ENCODE measurements around the gene ADARB2.
"Not testable (repeated sequence)": the region's sequence is repeated elsewhere in the genome, so short reads cannot be mapped to it uniquely, and the experiment has no call there.

Gene ADARB2

DNA sequence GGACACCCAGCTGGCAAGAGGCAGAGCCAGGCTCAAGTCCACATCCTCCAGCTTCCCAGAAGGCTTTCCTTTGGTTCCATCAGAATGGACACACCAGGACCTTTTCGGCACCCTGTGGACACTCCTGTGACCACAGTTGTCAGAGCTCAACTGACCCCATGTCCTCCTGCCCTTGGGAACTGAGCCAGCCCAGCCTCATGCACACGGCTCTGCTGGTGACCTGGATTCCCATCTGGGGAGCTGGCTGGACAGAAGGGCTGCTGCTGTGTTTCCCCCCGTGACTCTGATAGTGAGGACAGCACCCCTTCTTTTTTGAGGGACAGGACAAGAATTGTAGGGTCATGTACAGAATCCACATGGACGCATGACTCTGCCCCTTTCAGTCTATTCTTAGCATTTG lies 392.0 kb downstream of the ADARB2 start:
- DNase-seq (ENCODE audit: low read depth): no peak

DNA sequence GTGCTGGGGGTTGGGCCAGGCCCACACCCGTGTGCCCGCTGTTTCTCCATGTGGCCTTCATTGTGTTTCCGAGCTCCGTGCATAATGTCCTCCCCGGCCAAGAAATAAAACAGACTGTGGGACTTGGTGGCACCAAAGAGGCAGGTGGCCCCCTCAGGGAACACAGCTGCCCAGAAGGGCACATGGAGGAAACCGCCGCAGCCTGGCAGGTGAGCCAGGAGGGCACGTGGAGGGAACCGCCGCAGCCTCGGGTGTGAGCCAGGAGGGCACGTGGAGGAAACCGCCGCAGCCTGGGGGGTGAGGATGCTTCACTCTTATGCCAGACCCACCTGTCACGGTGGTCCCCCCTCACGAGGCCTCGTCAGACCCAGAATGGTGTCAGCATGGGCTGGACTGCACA lies 392.5 kb downstream of the ADARB2 start:
- no peak for DNase-seq (ENCODE audit: low read depth)

DNA sequence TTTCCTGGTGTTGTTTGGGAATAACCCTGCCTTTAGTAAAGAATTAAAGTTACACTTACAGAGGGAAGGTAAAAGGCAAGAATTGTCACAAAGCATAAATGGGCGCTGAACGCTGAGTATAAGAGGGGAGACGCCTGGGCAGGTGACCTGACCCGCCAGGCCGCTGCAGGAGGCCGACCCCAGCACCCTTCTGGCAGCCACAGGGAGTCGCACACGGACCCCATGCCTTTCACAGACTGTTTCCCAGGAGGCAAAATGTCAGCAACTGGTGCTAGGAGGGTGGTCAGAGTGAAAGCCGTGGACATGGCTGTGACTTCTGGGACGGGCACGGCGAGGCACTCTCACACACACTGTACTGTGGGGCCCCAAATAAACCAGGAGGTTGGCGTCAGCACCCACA lies 392.9 kb downstream of the ADARB2 start:
- no peak for DNase-seq (ENCODE audit: low read depth)

DNA sequence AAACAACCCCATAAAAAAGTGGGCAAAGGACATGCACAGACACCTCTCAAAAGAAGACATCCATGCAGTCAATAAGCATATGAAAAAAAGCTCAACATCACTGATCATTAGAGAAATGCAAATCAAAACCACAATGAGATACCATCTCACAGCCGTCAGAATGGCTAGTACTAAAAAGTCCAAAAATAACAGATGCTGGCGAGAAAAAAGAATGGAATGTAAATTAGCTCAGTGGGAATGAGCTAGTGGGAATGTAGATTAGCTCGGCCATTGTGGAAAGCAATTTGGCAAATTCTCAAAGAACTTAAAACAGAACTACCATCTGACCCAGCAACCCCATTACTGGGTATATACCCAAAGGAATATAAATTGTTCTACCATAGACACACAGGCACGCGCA lies 394.1 kb downstream of the ADARB2 start:
- DNase-seq (ENCODE audit: low read depth): no peak

DNA sequence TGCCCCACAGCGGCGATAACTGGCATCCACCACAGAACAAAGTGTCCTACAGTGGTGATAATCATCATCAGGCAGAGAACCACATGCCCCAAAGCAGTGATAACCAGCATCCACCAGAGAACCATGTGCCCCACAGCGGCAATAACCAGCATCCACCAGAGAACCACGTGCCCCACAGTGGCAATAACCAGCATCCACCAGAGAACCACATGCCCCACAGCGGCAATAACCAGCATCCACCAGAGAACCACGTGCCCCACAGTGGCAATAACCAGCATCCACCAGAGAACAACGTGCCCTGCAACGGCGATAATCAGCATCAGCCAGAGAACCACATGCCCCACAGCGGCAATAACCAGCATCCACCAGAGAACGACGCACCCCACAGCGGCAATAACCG lies 396.3 kb downstream of the ADARB2 start:
- not testable (repeated sequence) for DNase-seq (ENCODE audit: low read depth)

DNA sequence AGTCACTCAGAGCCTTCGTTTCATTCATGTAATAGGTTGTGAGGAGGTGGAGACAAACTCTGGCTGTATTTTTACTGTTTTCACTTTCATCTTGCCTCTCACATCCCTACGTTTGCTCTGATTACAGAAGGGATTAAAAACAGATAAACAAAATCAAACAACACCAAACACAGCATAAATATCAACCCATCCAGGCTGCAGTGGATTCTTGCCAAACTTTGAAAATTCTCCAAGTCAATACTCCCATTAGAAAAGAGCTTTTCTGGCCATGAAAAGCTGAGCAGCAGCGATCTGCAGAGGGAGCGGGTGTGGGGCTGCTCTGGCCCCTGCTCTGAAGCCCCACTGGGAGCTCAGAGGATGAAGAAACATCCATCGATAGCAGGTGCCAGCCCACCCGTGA lies 397.9 kb downstream of the ADARB2 start:
- no peak for DNase-seq (ENCODE audit: low read depth)

DNA sequence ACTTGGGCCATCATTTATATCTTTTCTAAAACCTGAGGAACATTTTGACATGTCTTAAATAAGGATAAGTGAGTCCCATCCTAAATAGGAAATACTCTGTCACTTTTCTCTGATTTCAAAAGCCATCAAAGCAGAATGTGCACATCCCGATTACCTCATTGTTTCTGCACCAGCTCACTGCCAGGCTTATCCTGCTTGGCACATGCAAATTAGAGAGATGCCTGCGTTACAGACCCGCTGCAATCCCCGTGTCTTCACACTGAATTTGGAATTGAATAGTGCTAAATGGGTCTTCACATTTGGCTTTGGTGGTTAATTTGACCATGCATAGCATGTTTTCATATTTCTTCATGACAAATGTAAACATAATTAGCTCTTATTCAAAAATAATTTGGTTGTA lies 401.7 kb downstream of the ADARB2 start:
- DNase-seq (ENCODE audit: low read depth): no peak

DNA sequence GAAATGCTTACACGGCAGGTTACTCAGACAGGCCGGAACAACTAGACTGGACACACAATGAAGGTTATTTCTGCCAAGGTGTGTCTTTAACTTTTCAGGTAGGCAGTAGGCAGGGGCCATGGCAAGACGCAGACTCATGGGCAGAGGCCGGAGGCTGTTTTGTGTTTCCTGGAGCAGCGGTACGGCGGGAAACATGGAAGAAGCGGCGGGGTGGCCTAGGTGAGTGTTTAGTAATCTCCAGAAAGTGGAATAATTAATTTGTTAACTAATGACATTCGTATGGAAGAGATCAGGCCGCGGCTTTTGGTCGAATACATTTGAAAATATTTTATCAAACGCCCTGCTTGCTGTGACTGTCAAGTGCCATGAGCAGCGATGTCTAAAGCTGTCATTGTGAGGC lies 403.3 kb downstream of the ADARB2 start:
- DNase-seq (ENCODE audit: low read depth): no peak

DNA sequence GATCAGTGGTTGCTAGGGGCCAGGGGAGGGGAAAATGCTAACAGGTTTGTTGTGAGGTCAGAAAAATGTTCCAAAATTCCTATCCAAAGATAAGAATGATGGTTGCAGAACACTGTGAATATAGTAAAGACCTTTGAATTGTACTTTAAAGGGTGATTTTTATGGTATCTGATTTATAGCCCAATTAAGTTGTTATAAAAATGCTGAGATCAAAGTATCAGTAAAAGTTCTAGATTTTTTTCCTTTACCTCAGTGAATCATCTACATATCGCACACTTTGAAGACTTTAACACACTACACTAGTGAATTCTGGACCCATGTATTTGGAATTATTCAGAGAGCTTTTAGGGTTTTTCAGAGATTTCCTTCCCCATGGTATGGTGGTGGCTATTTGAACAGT lies 405.8 kb downstream of the ADARB2 start:
- no peak for DNase-seq (ENCODE audit: low read depth)

DNA sequence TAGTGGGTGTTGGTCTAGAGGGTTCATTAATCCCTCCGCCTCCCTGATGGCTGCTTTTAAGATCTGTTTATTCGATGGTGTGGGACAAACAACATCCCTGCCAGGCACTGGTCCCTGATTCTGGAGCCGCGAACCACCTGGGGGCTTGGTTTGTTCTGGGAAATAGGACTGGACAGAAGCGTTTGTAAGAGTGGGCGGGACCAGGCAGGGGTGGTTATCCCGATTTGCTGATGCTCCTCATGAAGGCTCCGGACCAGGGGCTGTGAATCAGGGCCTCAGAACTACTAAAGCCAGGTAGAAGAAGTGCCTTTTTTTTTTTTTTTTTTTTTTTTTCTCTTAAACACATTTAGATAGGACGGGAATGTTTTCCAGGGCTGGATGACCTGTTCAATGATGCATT lies 407.7 kb downstream of the ADARB2 start:
- no peak for DNase-seq (ENCODE audit: low read depth)

DNA sequence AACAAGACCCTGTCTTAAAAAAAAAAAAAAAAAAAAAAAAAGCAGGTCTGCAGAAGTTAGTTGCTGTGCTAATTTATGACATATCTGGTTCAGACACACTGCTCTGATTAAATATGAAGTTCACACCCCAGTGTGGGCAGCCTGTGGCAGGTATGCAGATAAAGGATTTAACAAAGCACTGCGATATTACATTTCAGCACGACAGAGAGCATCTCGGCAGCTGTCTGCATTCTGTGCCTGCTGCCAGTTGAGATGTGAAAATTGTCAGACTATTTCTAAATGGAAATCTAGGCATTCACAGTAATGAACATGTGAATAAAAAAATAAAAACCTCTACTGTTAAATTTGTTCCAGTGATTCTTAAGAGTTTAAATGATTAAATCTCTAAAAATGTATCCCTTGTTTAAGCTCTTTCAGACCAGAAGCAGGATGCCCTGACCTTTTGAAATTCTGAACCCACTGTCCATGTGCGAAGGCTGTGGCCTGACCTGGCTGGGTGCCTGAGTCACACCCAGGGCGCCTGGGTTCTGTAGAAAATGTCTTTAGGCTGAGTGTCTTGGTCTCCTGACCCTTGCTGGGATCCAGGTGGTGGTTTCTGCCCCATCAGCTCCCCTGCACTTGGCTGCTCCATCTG lies 408.2 kb downstream of the ADARB2 start:
- DNase-seq (ENCODE audit: low read depth): no peak

DNA sequence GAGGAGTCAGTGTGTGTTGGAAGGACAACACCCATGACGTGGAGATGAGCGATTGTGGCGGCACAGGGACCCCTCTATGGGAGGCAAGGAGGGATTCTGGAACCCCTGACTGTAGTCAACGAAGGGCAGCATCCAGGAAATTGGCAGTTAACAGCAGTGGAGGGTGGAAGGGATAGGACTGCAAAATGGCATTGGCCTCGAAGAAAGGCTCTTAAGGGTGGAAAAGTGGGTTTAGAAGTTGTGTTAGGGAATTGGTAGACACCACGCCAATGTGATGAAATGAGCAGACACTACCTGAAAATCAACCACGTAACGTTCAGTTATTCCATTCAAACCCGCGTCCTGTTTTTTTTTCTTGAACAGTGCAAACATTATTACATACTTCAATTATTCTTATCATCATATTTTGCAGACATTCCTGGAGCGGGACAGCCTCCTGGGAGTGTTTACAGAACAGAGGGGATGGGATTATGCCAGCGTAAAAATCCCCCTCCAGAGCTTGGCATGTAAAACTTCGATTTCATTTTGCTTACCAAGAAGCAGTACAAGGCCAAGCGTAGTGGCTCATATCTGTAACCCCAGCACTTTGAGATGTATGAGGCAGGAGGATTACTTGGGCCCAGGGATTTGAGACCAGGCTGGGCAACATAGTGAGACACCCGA lies 409.0 kb downstream of the ADARB2 start:
- DNase-seq (ENCODE audit: low read depth): no peak

DNA sequence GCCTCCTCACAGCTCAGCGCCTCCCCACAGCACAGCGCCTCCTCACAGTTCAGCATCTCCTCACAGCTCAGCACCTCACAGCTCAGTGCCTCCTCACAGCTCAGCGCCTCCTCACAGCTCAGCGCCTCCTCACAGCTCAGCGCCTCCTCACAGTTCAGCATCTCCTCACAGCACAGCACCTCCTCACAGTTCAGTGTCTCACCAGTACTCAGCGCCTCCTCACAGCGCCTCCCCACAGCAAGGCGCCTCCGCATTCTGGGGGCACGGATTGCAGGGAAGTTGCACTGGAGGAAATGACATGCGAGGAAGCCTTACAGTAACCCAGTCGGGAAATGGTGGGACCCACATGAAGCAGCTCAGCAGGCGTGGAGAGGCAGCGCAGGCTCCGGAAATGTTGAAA lies 409.6 kb downstream of the ADARB2 start:
- no peak for DNase-seq (ENCODE audit: low read depth)

DNA sequence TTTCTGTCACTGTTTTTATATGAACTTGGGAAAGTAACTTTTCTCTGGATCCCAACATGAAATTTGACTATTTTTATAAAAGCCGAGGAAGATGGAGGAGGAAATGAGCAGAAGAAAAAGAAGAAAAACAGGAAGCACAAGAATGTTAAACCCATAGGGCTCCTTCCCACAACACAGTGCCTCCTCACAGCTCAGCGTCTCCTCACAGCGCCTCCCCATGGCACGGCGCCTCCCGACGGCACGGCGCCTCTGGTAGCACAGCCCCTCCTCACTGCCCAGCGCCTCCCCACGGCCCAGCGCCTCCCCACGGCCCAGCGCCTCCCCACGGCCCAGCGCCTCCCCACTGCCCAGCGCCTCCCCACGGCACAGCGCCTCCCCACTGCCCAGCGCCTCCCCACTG lies 410.8 kb downstream of the ADARB2 start:
- not testable (repeated sequence) for DNase-seq (ENCODE audit: low read depth)

DNA sequence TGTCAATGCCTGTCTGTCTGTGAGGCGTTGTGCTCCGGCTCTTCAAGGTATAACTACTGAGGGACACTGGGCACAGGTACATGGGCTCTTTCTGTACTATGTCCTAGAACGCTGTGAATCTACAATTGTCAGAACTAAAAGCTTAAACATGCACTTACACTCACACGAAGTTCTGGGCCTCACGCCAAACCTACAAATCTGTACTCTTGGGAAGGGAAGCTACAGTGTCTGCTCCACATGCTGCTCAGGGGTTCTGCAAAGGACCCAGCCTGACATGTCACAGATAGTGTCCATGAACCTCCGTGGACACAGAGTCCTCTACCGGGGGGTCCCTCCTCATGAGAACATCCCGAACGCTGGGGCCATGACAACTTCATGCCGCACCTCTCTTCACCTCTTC lies 412.4 kb downstream of the ADARB2 start:
- DNase-seq (ENCODE audit: low read depth): no peak

DNA sequence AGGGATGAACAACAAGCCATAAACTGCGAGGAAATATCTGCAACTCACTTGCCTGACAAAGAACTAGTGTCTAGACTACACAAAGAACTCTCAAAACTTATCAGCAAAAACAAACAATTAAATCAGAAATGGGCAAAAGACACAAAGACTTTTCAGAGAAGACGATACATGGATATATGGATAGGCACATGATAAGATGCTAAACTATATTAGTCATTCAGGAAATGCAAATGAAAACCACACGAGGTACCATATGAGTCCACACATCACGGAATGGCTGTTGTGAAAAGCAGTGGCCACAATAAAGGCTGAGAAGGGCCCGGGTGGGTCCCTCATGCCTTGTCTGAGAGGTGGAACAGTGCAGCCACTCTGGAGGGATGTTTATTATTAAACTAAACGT lies 413.4 kb downstream of the ADARB2 start:
- no peak for DNase-seq (ENCODE audit: low read depth)

DNA sequence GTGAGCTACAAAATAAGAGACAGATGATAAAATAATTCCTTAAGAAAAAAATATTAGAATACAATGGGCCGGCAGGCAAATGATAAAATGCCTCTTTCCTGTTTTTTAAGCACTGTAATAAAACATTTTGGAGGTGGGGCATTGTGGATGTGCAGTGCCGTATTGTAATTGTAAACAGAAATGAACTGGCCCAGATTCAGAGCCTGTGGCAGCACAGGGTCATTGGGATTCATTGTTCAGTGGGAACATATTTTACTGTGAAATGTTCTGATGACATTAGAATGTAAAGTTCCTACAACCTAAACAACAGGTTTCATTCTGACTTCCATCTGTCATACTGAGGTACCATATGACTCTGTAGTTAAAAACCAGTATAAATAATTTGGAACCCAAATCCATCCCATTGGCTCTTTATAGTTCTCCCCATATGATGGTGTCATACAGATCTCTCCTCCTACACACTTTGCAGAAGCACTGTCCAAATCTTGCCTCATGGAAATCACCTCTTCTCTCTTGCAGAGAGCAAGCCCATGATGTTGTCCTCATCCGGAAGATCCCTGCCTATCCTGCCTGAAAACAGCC lies 416.5 kb downstream of the ADARB2 start:
- no peak for DNase-seq (ENCODE audit: low read depth)

DNA sequence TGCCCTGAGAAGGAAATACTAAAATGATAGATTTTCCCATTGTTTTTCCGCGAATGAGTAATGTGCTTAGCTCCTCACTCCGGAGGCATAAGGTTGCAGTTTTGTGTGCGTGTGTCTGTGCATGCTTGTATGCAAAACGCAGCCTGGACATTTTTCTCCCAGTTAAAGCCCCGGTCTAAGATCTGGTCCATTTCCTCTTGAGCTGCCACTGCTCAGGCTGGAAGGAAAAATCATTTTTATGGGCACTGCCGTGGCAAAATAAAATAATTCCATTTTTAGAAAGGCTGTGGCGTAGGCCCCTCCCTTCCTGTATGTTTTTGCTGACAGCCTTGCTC lies 420.5 kb downstream of the ADARB2 start:
- DNase-seq (ENCODE audit: low read depth): no peak

DNA sequence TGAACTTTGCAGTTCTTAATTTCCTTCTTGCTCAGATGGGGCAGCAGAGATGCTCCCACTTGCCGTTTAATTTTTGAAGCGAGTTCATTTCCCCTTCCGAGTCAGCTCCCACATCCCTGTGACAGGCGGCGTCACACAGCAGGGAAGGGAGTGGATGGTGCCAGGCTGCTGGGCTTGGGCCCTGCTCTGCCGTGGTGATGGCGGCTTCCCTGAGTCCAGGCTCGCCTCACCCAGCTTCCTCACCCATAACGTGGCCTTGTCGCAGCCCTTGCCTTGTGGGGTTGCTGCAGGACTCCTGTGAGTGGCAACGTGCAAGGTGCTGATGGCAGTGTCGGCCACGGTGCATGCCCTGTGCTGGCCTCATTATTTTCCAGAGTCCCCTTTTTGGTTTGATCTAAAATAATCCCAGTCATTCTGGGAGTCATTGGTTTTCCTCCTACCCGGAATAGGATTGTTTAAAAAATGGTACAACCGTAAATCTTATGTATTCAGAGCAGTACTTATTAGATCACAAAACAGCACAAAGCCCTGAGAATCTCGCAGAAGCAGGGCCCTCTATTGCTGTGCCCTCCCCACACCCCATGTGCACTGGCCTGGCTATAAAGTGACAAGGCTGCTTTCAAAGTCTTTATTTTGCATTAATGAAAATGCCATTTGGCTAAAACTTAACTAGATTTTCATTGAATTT lies 421.1 kb downstream of the ADARB2 start:
- DNase-seq (ENCODE audit: low read depth): no peak

DNA sequence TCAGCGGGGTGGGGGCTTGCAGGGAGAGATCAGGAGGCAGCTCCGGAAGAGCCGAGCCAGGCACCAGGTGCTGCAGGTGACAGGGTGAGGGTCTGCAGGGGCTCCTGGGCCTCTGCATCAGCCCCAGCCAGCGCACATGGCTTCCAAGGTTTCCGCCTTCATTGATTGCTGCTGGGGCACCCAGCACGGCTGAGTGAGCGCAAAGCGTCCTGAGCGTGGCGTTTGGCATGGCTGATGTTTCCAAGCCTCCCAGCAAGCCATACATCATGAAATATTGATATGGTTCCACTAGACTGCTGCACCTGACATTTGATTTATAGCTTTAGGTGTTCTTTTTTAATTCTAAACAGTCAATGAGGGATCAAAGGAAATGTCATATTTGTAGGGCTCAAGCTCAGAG lies 422.1 kb downstream of the ADARB2 start:
- no peak for DNase-seq (ENCODE audit: low read depth)

DNA sequence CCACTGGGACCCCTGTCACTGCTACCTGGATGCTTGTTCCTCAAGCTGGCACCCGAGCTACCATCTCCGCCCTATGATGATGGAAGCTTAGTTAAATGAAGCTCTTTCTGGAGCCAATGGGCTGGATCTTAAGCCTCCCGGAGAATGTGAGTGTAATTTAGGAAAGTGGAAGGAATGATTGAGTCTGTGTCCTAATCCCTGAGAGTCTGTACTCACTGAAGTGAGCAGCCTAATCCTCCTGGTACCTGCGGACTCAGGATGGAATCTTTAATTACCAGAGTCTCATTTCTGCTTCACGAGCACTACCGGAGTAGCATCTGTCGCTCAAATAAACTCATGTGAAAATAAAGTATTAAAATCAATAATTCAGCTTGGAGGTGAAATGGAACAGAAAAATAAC lies 425.6 kb downstream of the ADARB2 start:
- DNase-seq (ENCODE audit: low read depth): no peak

DNA sequence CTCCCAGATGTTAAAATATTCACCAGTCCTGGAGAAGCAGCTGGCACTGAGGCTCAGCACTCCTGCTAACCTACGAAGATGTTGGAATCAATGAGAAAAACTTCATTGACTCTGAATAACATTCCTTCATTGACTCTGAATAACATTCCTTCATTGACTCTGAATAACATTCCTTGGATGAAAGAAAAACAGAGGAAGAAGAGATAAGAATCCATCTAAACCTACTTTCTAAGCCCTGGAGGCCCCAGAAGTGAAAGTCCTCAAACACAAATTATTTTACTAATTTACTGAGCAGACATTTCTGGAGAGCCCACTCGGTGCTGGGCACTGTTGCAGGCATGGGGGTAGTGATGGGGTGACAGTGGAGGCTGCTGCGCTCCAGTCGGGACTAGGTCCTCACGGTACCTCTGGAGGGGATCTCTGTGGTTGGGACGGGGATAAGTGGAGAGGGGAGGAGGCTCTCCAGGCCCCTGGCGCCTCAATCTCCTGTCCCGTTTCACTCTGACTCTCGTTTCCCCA lies 427.0 kb downstream of the ADARB2 start:
- DNase-seq (ENCODE audit: low read depth): no peak

DNA sequence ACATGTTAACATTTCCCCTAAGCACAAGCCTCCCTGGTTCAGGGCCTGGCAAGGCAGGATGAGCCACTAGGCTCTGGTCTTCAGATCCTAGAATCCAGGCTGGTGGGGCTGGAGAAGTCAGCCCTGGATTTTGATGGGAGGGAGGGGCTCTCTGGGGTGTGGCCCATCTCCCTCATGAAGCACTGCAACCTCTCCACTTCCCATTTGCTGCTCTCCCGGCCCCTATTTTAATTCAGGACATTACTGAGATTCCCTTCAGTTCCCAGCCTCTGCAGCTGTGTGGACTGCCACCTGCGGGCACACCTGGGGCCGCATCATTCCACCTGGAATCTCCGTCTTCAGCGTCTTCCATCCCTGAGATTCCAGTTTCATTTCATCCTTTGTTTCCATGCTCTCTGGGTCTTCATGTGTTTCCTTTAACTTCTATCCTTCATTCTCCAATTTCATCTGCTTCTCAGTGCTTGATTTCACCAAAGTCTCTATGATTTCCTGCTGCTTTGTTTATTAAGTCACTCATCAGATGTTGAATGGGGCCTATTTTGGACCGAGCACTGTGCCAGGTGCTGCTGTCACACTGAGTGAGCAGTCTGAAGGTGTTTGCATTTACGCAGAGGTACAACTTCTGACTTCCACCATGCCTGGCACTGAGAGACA lies 427.6 kb downstream of the ADARB2 start:
- no peak for DNase-seq (ENCODE audit: low read depth)
